IMR-90 (cell line): ENCODE results near the gene PLEKHO2. TPM values are rescaled to one million over a fixed set of nuclear protein-coding genes. Genes with fewer than 3 reads are reported as not detected.

Experiments
- ATAC-seq: fragments of 200-7000 bp; cut with Tn5 transposase; 2 replicates; pipeline ENCODE4 v1.9.1; 2020; ENCODE audit warnings: low read depth, mild to moderate bottlenecking, moderate library complexity
- BruUV-seq: library from RNA; stranded (reverse); fragments of 400-500 nt; replicated peaks from 2 replicates; lab custom pipeline; 2021; lab: Mats Ljungman, UMichigan
- CTCF ChIA-PET: fragments of 300-600 bp; formaldehyde crosslinking; extraction: SDS; loops from one replicate; lab custom pipeline; 2021; ENCODE audit warnings: antibody characterized with exemption; lab: Yijun Ruan, JAX
- POLR2A ChIA-PET: fragments of 300-600 bp; sonication (Branson Sonifier 250); formaldehyde crosslinking; loops from one replicate; lab custom pipeline; 2022; ENCODE audit warnings: antibody characterized with exemption; ENCODE audit not compliant: unreplicated experiment; lab: Charles Lee
- DNase-seq: peaks from one replicate; pipeline ENCODE4 v3.0.0; 2013
- H2AFZ ChIP-seq: replicated peaks from 2 replicates; pipeline ENCODE3; 2013; ENCODE audit warnings: low read length, mild to moderate bottlenecking; ENCODE audit not compliant: poor library complexity
- H2AK5ac ChIP-seq: 2 replicates; pipeline ENCODE4 v1.6.1; 2013; ENCODE audit warnings: low read depth, low read length, inconsistent platforms
- H2AK9ac ChIP-seq: replicated peaks from 2 replicates; pipeline ENCODE3; 2013; ENCODE audit warnings: mild to moderate bottlenecking, low read depth, low read length, moderate library complexity; ENCODE audit not compliant: poor library complexity
- H2BK120ac ChIP-seq: 2 replicates; pipeline ENCODE4 v1.6.1; 2013; ENCODE audit warnings: low read depth, low read length, inconsistent platforms
- H2BK15ac ChIP-seq: 3 replicates; pipeline ENCODE4 v1.6.1; 2013; ENCODE audit warnings: low read depth, low read length, inconsistent platforms
- H2BK20ac ChIP-seq: 2 replicates; pipeline ENCODE4 v1.6.1; 2013; ENCODE audit warnings: low read depth, mild to moderate bottlenecking, inconsistent platforms, low read length, moderate library complexity
- H2BK5ac ChIP-seq: 2 replicates; pipeline ENCODE4 v1.6.1; 2013; ENCODE audit warnings: mild to moderate bottlenecking, low read depth, low read length, inconsistent platforms; ENCODE audit not compliant: poor library complexity, severe bottlenecking
- H3K14ac ChIP-seq: replicated peaks from 2 replicates; pipeline ENCODE4 v1.6.1; 2013; ENCODE audit warnings: low read depth, low read length, inconsistent platforms
- H3K18ac ChIP-seq: 2 replicates; pipeline ENCODE4 v1.6.1; 2013; ENCODE audit warnings: low read depth, low read length, control low read depth
- H3K23ac ChIP-seq: 2 replicates; pipeline ENCODE4 v1.6.1; 2013; ENCODE audit warnings: low read depth, low read length, inconsistent platforms
- H3K27ac ChIP-seq: 2 replicates; pipeline ENCODE4 v1.5.1; 2013; ENCODE audit warnings: mild to moderate bottlenecking, control low read depth, low read length; ENCODE audit not compliant: insufficient read depth
- H3K27me3 ChIP-seq: 2 replicates; pipeline ENCODE4 v1.6.1; 2013; ENCODE audit warnings: low read length; ENCODE audit not compliant: control insufficient read depth, insufficient read depth
- H3K36me3 ChIP-seq: 2 replicates; pipeline ENCODE4 v1.6.1; 2013; ENCODE audit warnings: low read length, mixed read lengths; ENCODE audit not compliant: control insufficient read depth, insufficient read depth
- H3K4ac ChIP-seq: 2 replicates; pipeline ENCODE4 v1.6.1; 2013; ENCODE audit warnings: low read depth, low read length, inconsistent platforms
- H3K4me1 ChIP-seq: 2 replicates; pipeline ENCODE4 v1.6.1; 2013; ENCODE audit warnings: low read length, mixed read lengths; ENCODE audit not compliant: control insufficient read depth, insufficient read depth
- H3K4me2 ChIP-seq: 2 replicates; pipeline ENCODE4 v1.6.1; 2013; ENCODE audit warnings: low read depth, mild to moderate bottlenecking, control low read depth, low read length, moderate library complexity
- H3K4me3 ChIP-seq: 2 replicates; pipeline ENCODE4 v1.5.1; 2013; ENCODE audit warnings: low read depth, mild to moderate bottlenecking, control low read depth, low read length, moderate library complexity; ENCODE audit not compliant: insufficient read depth
- H3K56ac ChIP-seq: 2 replicates; pipeline ENCODE4 v1.6.1; 2013; ENCODE audit warnings: low read length, inconsistent platforms; ENCODE audit not compliant: insufficient read depth; ENCODE audit errors: extremely low read depth
- H3K79me1 ChIP-seq, 2 experiments: 2 replicates each; pipeline ENCODE4 v1.6.1; 2013; ENCODE audit warnings: low read length in 2 of 2, inconsistent platforms in 1 of 2, low read depth in 1 of 2
- H3K9ac ChIP-seq: 2 replicates; pipeline ENCODE4 v1.6.1; 2013; ENCODE audit warnings: low read depth, low read length, control low read depth
- H3K9me1 ChIP-seq: 2 replicates; pipeline ENCODE4 v1.6.1; 2013; ENCODE audit warnings: low read length, inconsistent platforms; ENCODE audit not compliant: insufficient read depth
- H3K9me3 ChIP-seq: 2 replicates; pipeline ENCODE4 v1.6.1; 2013; ENCODE audit warnings: low read length; ENCODE audit not compliant: control insufficient read depth, insufficient read depth
- H4K20me1 ChIP-seq: 2 replicates; pipeline ENCODE4 v1.6.1; 2013; ENCODE audit warnings: low read length, inconsistent platforms; ENCODE audit not compliant: insufficient read depth
- H4K5ac ChIP-seq: 2 replicates; pipeline ENCODE4 v1.6.1; 2013; ENCODE audit warnings: mild to moderate bottlenecking, low read depth, low read length, control low read depth
- H4K8ac ChIP-seq, 2 experiments: 2 replicates each; pipeline ENCODE4 v1.6.1; 2013; ENCODE audit warnings: low read depth in 2 of 2, low read length in 2 of 2, control low read depth in 1 of 2, inconsistent platforms in 1 of 2
- H4K91ac ChIP-seq: 2 replicates; pipeline ENCODE4 v1.6.1; 2013; ENCODE audit warnings: low read depth, low read length, inconsistent platforms; ENCODE audit not compliant: insufficient read depth
- BHLHE40 ChIP-seq: fragments of 150-350 bp; IDR thresholded peaks from 2 replicates; pipeline ENCODE4 v1.6.1; 2016; ENCODE audit warnings: mild to moderate bottlenecking, low read depth, low read length
- MAFK ChIP-seq: IDR thresholded peaks from 2 replicates; pipeline ENCODE4 v1.6.1; 2012; ENCODE audit warnings: low read depth, low read length, improper control_type of control experiment
- MXI1 ChIP-seq: IDR thresholded peaks from 2 replicates; pipeline ENCODE4 v1.6.1; 2012; ENCODE audit warnings: low read depth, mild to moderate bottlenecking, low read length, moderate library complexity, borderline replicate concordance
- POLR2A ChIP-seq: IDR thresholded peaks from 2 replicates; pipeline ENCODE4 v1.6.1; 2012; ENCODE audit warnings: mild to moderate bottlenecking, low read depth, low read length
- RCOR1 ChIP-seq: IDR thresholded peaks from 2 replicates; pipeline ENCODE4 v1.6.1; 2012; ENCODE audit warnings: mild to moderate bottlenecking, low read length, improper control_type of control experiment; ENCODE audit not compliant: insufficient replicate concordance
- WGBS, 2 experiments: methylation state at CpG; one replicate each; pipeline versions ENCODE4 v1.1.5 to v1.1.7; 2013; ENCODE audit warnings: missing lambda C conversion rate in 2 of 2; ENCODE audit not compliant: insufficient read length in 1 of 2; ENCODE audit errors: extremely low coverage in 2 of 2; 5-methylcytosine and 5-hydroxymethylcytosine counted together
- dilution Hi-C: fragments of 300-500 bp; cut with HindIII; formaldehyde crosslinking; loops from one replicate; pipeline ENCODE4 v1.14.3; 2018; ENCODE audit warnings: low sequenced_read_pairs; ENCODE audit not compliant: unreplicated experiment
- in situ Hi-C: fragments of 300-500 bp; cut with MboI; formaldehyde crosslinking; loops from 3 replicates; pipeline ENCODE4 v1.14.3; 2019; ENCODE audit warnings: low sequenced_read_pairs, inconsistent platforms, mixed read lengths
- intact Hi-C: fragments of 100-400 bp; cut with micrococcal nuclease; formaldehyde crosslinking; loops from 2 replicates; pipeline ENCODE4 v1.10.0; 2022
- polyA plus RNA-seq, 3 experiments: library from polyadenylated mRNA; depleted of rRNA; stranded (reverse); fragments of >200 nt; gene quantifications; 2 replicates each; pipeline ENCODE4 v1.2.3, GENCODE V29; 2012; ENCODE audit warnings: low replicate concordance in 1 of 3
- total RNA-seq: library from RNA; depleted of rRNA; stranded (reverse); fragments of >200 nt; gene quantifications from 2 replicates; pipeline ENCODE4 v1.2.3, GENCODE V29; 2012
- TF ChIP-seq, protein P1 (sequence below): fragments of 150-350 bp; IDR thresholded peaks from 2 replicates; pipeline ENCODE4 v1.6.1; 2016; ENCODE audit warnings: low read depth, mild to moderate bottlenecking, low read length, moderate library complexity, borderline replicate concordance
- TF ChIP-seq, protein P2 (sequence below): conservative IDR thresholded peaks from 2 replicates; pipeline ENCODE4 v1.5.1; 2012; ENCODE audit warnings: mild to moderate bottlenecking, low read depth, low read length, improper control_type of control experiment
- TF ChIP-seq, protein P3 (sequence below): fragments of 150-350 bp; IDR thresholded peaks from 2 replicates; pipeline ENCODE4 v1.6.1; 2017; ENCODE audit warnings: mild to moderate bottlenecking, antibody characterized with exemption, low read length, low read depth

PLEKHO2 gene
- total and polyA plus RNA-seq, 2 of the 4 experiments (the other 2 are of a cell fraction) = 19.0 to 22.5 TPM

DNA sequence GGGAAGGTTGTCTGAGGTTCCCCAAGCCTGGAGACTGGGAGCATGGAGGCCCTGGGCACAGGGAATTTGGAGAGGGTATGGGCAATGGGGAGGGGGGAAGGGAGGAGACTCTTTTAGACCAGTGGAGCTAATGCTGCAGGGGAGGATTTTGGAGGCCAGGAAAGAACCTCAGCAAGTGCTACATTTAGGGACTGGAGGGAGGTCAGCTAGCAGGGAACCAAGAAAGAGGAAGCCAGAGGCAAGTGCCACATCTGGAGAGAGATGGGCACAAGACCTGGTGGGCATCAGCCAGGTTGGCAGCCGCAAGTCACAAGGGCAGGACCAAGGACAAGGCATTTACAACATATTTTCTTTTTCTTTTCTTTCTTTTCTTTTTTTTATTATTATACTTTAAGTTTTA is 20.7 kb downstream of the PLEKHO2 start:
- Histone ChIP-seq H2AK9ac (peak overlapping the region; percentile 33), H3K56ac (no peak overlapping the region), H3K4me1 (peaks cover 60% of the 10 kb centered on the region), H2AK5ac (no peak overlapping the region), H3K4ac (peak overlapping the region; percentile 11; the same call in 1 of the 2 replicates), H2AFZ (no peak overlapping the region), H4K8ac (0 out of 4 replicates have a peak overlapping the region, but pooled peaks of 1 of the 2 experiments have one; percentile 28), H3K4me2 (no peak overlapping the region), H3K4me3 (no peak overlapping the region), H4K5ac (no peak overlapping the region), H2BK5ac (peak overlapping the region; percentile 8), H3K36me3 (peaks cover 72% of the 10 kb centered on the region), H3K9me1 (peaks cover 53% of the 10 kb centered on the region), H2BK15ac (no peak overlapping the region), H4K20me1 (peaks cover 18% of the 10 kb centered on the region), H3K79me1 (peaks cover 49 to 89% of the 10 kb centered on the region in 2 experiments), H4K91ac (no peak overlapping the region; the same call in 1 of the 2 replicates), H3K9me3 (no peaks in the 10 kb centered on the region), H2BK120ac (no peak overlapping the region), H3K14ac (no peak overlapping the region), H3K23ac (no peak overlapping the region), H3K18ac (no peak overlapping the region), H3K27me3 (no peaks in the 10 kb centered on the region), H2BK20ac (no peak overlapping the region), H3K27ac (no peak overlapping the region; the same call in 1 of the 2 replicates), H3K9ac (no peak overlapping the region)
- no peak for ATAC-seq
- intact Hi-C loops (no loop called here), in situ Hi-C loops (no loop called here), dilution Hi-C loops (no loop called here)
- no CpG with 5 or more reads among the region's 1 CpG for WGBS, 2 experiments
- no TSS peak for BruUV-seq
- CTCF ChIA-PET = interaction anchor here (0.6 kb wide), 1 partner anchor 18 kb away, joined by 3 read pairs; no protein-coding TSS in a partner anchor
- no peak for DNase-seq
- POLR2A ChIA-PET = no interaction called here
- TF ChIP-seq, protein P1, sequence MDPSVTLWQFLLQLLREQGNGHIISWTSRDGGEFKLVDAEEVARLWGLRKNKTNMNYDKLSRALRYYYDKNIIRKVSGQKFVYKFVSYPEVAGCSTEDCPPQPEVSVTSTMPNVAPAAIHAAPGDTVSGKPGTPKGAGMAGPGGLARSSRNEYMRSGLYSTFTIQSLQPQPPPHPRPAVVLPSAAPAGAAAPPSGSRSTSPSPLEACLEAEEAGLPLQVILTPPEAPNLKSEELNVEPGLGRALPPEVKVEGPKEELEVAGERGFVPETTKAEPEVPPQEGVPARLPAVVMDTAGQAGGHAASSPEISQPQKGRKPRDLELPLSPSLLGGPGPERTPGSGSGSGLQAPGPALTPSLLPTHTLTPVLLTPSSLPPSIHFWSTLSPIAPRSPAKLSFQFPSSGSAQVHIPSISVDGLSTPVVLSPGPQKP = no peak
- no peak for TF ChIP-seq BHLHE40
- TF ChIP-seq, protein P2, sequence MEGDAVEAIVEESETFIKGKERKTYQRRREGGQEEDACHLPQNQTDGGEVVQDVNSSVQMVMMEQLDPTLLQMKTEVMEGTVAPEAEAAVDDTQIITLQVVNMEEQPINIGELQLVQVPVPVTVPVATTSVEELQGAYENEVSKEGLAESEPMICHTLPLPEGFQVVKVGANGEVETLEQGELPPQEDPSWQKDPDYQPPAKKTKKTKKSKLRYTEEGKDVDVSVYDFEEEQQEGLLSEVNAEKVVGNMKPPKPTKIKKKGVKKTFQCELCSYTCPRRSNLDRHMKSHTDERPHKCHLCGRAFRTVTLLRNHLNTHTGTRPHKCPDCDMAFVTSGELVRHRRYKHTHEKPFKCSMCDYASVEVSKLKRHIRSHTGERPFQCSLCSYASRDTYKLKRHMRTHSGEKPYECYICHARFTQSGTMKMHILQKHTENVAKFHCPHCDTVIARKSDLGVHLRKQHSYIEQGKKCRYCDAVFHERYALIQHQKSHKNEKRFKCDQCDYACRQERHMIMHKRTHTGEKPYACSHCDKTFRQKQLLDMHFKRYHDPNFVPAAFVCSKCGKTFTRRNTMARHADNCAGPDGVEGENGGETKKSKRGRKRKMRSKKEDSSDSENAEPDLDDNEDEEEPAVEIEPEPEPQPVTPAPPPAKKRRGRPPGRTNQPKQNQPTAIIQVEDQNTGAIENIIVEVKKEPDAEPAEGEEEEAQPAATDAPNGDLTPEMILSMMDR = no peak
- TF ChIP-seq, protein P3, sequence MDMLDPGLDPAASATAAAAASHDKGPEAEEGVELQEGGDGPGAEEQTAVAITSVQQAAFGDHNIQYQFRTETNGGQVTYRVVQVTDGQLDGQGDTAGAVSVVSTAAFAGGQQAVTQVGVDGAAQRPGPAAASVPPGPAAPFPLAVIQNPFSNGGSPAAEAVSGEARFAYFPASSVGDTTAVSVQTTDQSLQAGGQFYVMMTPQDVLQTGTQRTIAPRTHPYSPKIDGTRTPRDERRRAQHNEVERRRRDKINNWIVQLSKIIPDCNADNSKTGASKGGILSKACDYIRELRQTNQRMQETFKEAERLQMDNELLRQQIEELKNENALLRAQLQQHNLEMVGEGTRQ = no peak
- TF ChIP-seq MAFK = no peak
- TF ChIP-seq MXI1 = no peak
- TF ChIP-seq POLR2A = no peak
- no peak for TF ChIP-seq RCOR1
